H9 (cell line): ENCODE measurements around the gene TRAPPC2B. TPM values are rescaled to one million over a fixed set of nuclear protein-coding genes. Genes with fewer than 3 reads are reported as not detected.

ENCODE experiments used
- DNase-seq: peaks from one replicate; pipeline ENCODE4 v3.0.0-alpha.2; 2017
- H2AFZ ChIP-seq: one replicate; pipeline ENCODE4 v1.6.1; 2013; ENCODE audit warnings: mild to moderate bottlenecking, low read length, control low read depth, moderate library complexity
- H2AK5ac ChIP-seq: 2 replicates; pipeline ENCODE4 v1.6.1; 2013; ENCODE audit warnings: low read length, control low read depth, mixed read lengths; ENCODE audit not compliant: insufficient read length
- H2BK120ac ChIP-seq: one replicate; pipeline ENCODE4 v1.6.1; 2013; ENCODE audit warnings: low read depth, mild to moderate bottlenecking, low read length, control low read depth, inconsistent platforms; ENCODE audit not compliant: poor library complexity, severe bottlenecking
- H2BK12ac ChIP-seq: 2 replicates; pipeline ENCODE4 v1.6.1; 2013; ENCODE audit warnings: low read length, control low read depth, mixed read lengths, low read depth; ENCODE audit not compliant: insufficient read length
- H2BK15ac ChIP-seq: 2 replicates; pipeline ENCODE4 v1.6.1; 2013; ENCODE audit warnings: low read depth, low read length, control low read depth
- H2BK20ac ChIP-seq: one replicate; pipeline ENCODE4 v1.6.1; 2013; ENCODE audit warnings: low read depth, mild to moderate bottlenecking, low read length, control low read depth, inconsistent platforms; ENCODE audit not compliant: poor library complexity, severe bottlenecking
- H2BK5ac ChIP-seq: 2 replicates; pipeline ENCODE4 v1.6.1; 2013; ENCODE audit warnings: low read length, control low read depth, mixed read lengths; ENCODE audit not compliant: insufficient read length
- H3K14ac ChIP-seq: 2 replicates; pipeline ENCODE4 v1.6.1; 2013; ENCODE audit warnings: low read length, control low read depth; ENCODE audit not compliant: insufficient read depth
- H3K18ac ChIP-seq: 2 replicates; pipeline ENCODE4 v1.6.1; 2013; ENCODE audit warnings: low read depth, mild to moderate bottlenecking, mixed read lengths, low read length, control low read depth; ENCODE audit not compliant: insufficient read length
- H3K23ac ChIP-seq: 2 replicates; pipeline ENCODE4 v1.6.1; 2013; ENCODE audit warnings: low read length, control low read depth, mixed read lengths, low read depth; ENCODE audit not compliant: insufficient read length
- H3K23me2 ChIP-seq: 2 replicates; pipeline ENCODE4 v1.6.1; 2013; ENCODE audit warnings: low read depth, mild to moderate bottlenecking, mixed read lengths, low read length, control low read depth; ENCODE audit not compliant: insufficient read length, poor library complexity, severe bottlenecking
- H3K27ac ChIP-seq: 2 replicates; pipeline ENCODE4 v1.5.1; 2013; ENCODE audit warnings: low read length, control low read depth, mixed read lengths, low read depth; ENCODE audit not compliant: insufficient read length
- H3K27me3 ChIP-seq: 2 replicates; pipeline ENCODE4 v1.6.1; 2013; ENCODE audit warnings: low read length, control low read depth, inconsistent platforms; ENCODE audit not compliant: insufficient read depth
- H3K4ac ChIP-seq: 2 replicates; pipeline ENCODE4 v1.6.1; 2013; ENCODE audit warnings: low read depth, mild to moderate bottlenecking, control low read depth, inconsistent platforms, low read length, moderate library complexity
- H3K4me1 ChIP-seq: 2 replicates; pipeline ENCODE4 v1.6.1; 2013; ENCODE audit warnings: low read length, control low read depth, inconsistent platforms; ENCODE audit not compliant: insufficient read depth
- H3K4me2 ChIP-seq: 2 replicates; pipeline ENCODE4 v1.6.1; 2013; ENCODE audit warnings: low read length, control low read depth, mixed read lengths; ENCODE audit not compliant: insufficient read length, insufficient read depth
- H3K56ac ChIP-seq: 2 replicates; pipeline ENCODE4 v1.6.1; 2013; ENCODE audit warnings: low read depth, mild to moderate bottlenecking, mixed read lengths, low read length, control low read depth; ENCODE audit not compliant: insufficient read length
- H3K79me1 ChIP-seq: 2 replicates; pipeline ENCODE4 v1.6.1; 2013; ENCODE audit warnings: low read depth, mild to moderate bottlenecking, moderate library complexity, low read length, control low read depth, inconsistent platforms; ENCODE audit not compliant: insufficient read depth, poor library complexity, severe bottlenecking
- H3K79me2 ChIP-seq: 2 replicates; pipeline ENCODE4 v1.6.1; 2013; ENCODE audit warnings: low read length, control low read depth, inconsistent platforms; ENCODE audit not compliant: insufficient read depth
- H3K9ac ChIP-seq: 2 replicates; pipeline ENCODE4 v1.6.1; 2013; ENCODE audit warnings: low read length, control low read depth, mixed read lengths; ENCODE audit not compliant: insufficient read length; ENCODE audit errors: extremely low read depth
- H3K9me3 ChIP-seq: one replicate; pipeline ENCODE4 v1.6.1; 2013; ENCODE audit warnings: low read depth, low read length, inconsistent platforms; ENCODE audit not compliant: control insufficient read depth
- H3T11ph ChIP-seq: one replicate; pipeline ENCODE4 v1.6.1; 2013; ENCODE audit warnings: mild to moderate bottlenecking, low read length, control low read depth, inconsistent platforms
- H4K20me1 ChIP-seq: one replicate; pipeline ENCODE4 v1.6.1; 2013; ENCODE audit not compliant: control insufficient read depth, insufficient read length, insufficient read depth
- H4K5ac ChIP-seq: 2 replicates; pipeline ENCODE4 v1.6.1; 2013; ENCODE audit warnings: low read depth, mild to moderate bottlenecking, mixed read lengths, low read length, control low read depth; ENCODE audit not compliant: insufficient read length
- H4K8ac ChIP-seq: replicated peaks from 2 replicates; pipeline ENCODE4 v1.6.1; 2013; ENCODE audit warnings: low read length, control low read depth, mixed read lengths, low read depth; ENCODE audit not compliant: insufficient read length
- H4K91ac ChIP-seq: 2 replicates; pipeline ENCODE4 v1.6.1; 2013; ENCODE audit warnings: low read depth, mild to moderate bottlenecking, moderate library complexity, mixed read lengths, low read length, control low read depth; ENCODE audit not compliant: insufficient read length
- H3K27ac Mint-ChIP-seq, 3 experiments: 2 replicates in 2 of 3; 3 replicates in 1 of 3; pipeline ENCODE4 v1.8.0; 2020 to 2021; ENCODE audit warnings: mixed read lengths in 3 of 3, mild to moderate bottlenecking in 1 of 3, moderate library complexity in 1 of 3
- H3K27me3 Mint-ChIP-seq: 2 replicates; pipeline ENCODE4 v1.8.0; 2021; ENCODE audit warnings: low read depth, mild to moderate bottlenecking, moderate library complexity, mixed read lengths
- H3K36me3 Mint-ChIP-seq, 3 experiments: 2 replicates in 2 of 3; 3 replicates in 1 of 3; pipeline ENCODE4 v1.8.0; 2020 to 2021; ENCODE audit warnings: low read depth in 3 of 3, mixed read lengths in 3 of 3; ENCODE audit not compliant: insufficient read depth in 1 of 3
- H3K4me1 Mint-ChIP-seq, 2 experiments: 2 replicates each; pipeline ENCODE4 v1.8.0; 2020; ENCODE audit warnings: mixed read lengths in 2 of 2
- H3K4me3 Mint-ChIP-seq, 2 experiments: 2 replicates in 1 of 2; 3 replicates in 1 of 2; pipeline ENCODE4 v1.8.0; 2020 to 2021; ENCODE audit warnings: mild to moderate bottlenecking in 2 of 2, mixed read lengths in 2 of 2, moderate library complexity in 1 of 2
- H3K9me3 Mint-ChIP-seq, 2 experiments: 2 replicates in 1 of 2; 3 replicates in 1 of 2; pipeline ENCODE4 v1.8.0; 2020; ENCODE audit warnings: mild to moderate bottlenecking in 2 of 2, mixed read lengths in 2 of 2, moderate library complexity in 1 of 2
- CTCF ChIP-seq: fragments of 200-600 bp; sonication (generic); conservative IDR thresholded peaks from 3 replicates; pipeline ENCODE4 v1.8.0; 2021; ENCODE audit warnings: antibody characterized with exemption, mild to moderate bottlenecking
- WGBS: extraction: QIAGEN DNeasy Blood & Tissue Kit; methylation state at CpG from one replicate; pipeline ENCODE4 v1.1.7; 2013; ENCODE audit warnings: missing lambda C conversion rate, low lambda C conversion rate, mixed read lengths; ENCODE audit not compliant: insufficient read length; ENCODE audit errors: extremely low coverage; 5-methylcytosine and 5-hydroxymethylcytosine counted together
- total RNA-seq: library from RNA; stranded (reverse); gene quantifications from 2 replicates; pipeline ENCODE4 v1.2.1, GENCODE V29; 2021

The TRAPPC2B gene
- total RNA-seq, 1 experiment from 2014 or later: 12.4 TPM

DNA sequence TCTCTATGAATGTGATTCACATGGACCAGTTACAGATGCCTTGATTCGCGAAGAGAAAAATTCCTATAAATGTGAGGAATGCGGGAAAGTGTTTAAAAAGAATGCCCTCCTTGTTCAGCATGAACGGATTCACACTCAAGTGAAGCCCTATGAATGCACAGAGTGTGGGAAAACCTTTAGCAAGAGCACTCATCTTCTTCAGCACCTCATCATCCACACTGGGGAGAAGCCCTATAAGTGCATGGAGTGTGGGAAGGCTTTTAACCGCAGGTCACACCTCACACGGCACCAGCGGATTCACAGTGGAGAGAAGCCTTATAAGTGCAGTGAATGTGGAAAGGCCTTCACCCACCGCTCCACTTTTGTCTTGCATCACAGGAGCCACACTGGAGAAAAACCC, 35.4 kb upstream of the TRAPPC2B start:
- Histone ChIP-seq H3K23me2 (no peaks in the 10 kb centered on the region), H3K4ac (no peak overlapping the region), H2BK20ac (no peak overlapping the region), H3K9me3 (no peaks in the 10 kb centered on the region), H4K20me1 (peaks cover 2% of the 10 kb centered on the region), H3K27me3 (no peaks in the 10 kb centered on the region), H4K8ac (no peak overlapping the region), H3K4me2 (no peak overlapping the region), H3K14ac (no peak overlapping the region), H3T11ph (no peak overlapping the region), H2BK15ac (no peak overlapping the region), H2AK5ac (no peak overlapping the region), H3K79me2 (no peaks in the 10 kb centered on the region), H3K18ac (no peak overlapping the region), H2BK120ac (no peak overlapping the region), H3K9ac (no peak overlapping the region), H3K56ac (no peak overlapping the region), H2AFZ (no peak overlapping the region), H4K5ac (no peak overlapping the region), H2BK12ac (no peak overlapping the region), H3K23ac (no peak overlapping the region), H3K27ac (no peak overlapping the region), H4K91ac (no peak overlapping the region), H2BK5ac (no peak overlapping the region), H3K79me1 (no peaks in the 10 kb centered on the region), H3K4me1 (no peaks in the 10 kb centered on the region)
- no peaks in the 10 kb centered on the region for H3K4me1 Mint-ChIP-seq
- no peak overlapping the region for H3K27ac Mint-ChIP-seq
- H3K4me3 Mint-ChIP-seq: no peak overlapping the region
- H3K9me3 Mint-ChIP-seq: no peaks in the 10 kb centered on the region
- no CpG with 5 or more reads among the region's 8 CpGs for WGBS
- no peaks in the 10 kb centered on the region for H3K27me3 Mint-ChIP-seq
- H3K36me3 Mint-ChIP-seq: peaks cover 22 to 54% (median 51%) of the 10 kb centered on the region in 3 experiments
- DNase-seq: no peak
- no peak for TF ChIP-seq CTCF
